Neuronal stem cell (in vitro differentiated cells): ENCODE measurements around the gene YBX2.

Experiments used
- DNase-seq: peaks from one replicate; pipeline ENCODE4 v3.0.0-alpha.2; 2013; ENCODE audit warnings: low spot score
- H2AFZ ChIP-seq: one replicate; pipeline ENCODE4 v1.6.1; 2013; ENCODE audit warnings: mild to moderate bottlenecking, low read length, inconsistent platforms
- H2AK5ac ChIP-seq: 2 replicates; pipeline ENCODE4 v1.6.1; 2013; ENCODE audit warnings: low read depth, mild to moderate bottlenecking, inconsistent platforms, low read length, moderate library complexity, mixed read lengths
- H2BK120ac ChIP-seq: 2 replicates; pipeline ENCODE4 v1.6.1; 2013; ENCODE audit warnings: low read depth, mild to moderate bottlenecking, inconsistent platforms, low read length, moderate library complexity, mixed read lengths
- H2BK12ac ChIP-seq: one replicate; pipeline ENCODE4 v1.6.1; 2013; ENCODE audit warnings: low read length, inconsistent platforms
- H2BK15ac ChIP-seq: 2 replicates; pipeline ENCODE4 v1.6.1; 2013; ENCODE audit warnings: mild to moderate bottlenecking, low read length, inconsistent platforms, mixed read lengths
- H2BK5ac ChIP-seq: one replicate; pipeline ENCODE4 v1.6.1; 2013; ENCODE audit warnings: inconsistent platforms, mild to moderate bottlenecking, low read length, moderate library complexity
- H3K14ac ChIP-seq: one replicate; pipeline ENCODE4 v1.6.1; 2013; ENCODE audit warnings: low read length, inconsistent platforms
- H3K18ac ChIP-seq: 2 replicates; pipeline ENCODE4 v1.6.1; 2013; ENCODE audit warnings: low read length, inconsistent platforms
- H3K23ac ChIP-seq: 2 replicates; pipeline ENCODE4 v1.6.1; 2013; ENCODE audit warnings: low read depth, mild to moderate bottlenecking, mixed read lengths, low read length, inconsistent platforms; ENCODE audit not compliant: poor library complexity
- H3K27ac ChIP-seq: replicated peaks from 3 replicates; pipeline ENCODE4 v1.5.1; 2013; ENCODE audit warnings: low read length, inconsistent platforms
- H3K27me3 ChIP-seq, 3 experiments: 2 replicates each; pipeline ENCODE4 v1.6.1; 2013; ENCODE audit warnings: low read length in 3 of 3, mild to moderate bottlenecking in 2 of 3, inconsistent platforms in 1 of 3, low read depth in 1 of 3, mixed read lengths in 1 of 3, moderate library complexity in 1 of 3; ENCODE audit not compliant: control insufficient read depth in 3 of 3, insufficient read depth in 3 of 3
- H3K36me3 ChIP-seq, 2 donors: replicated peaks in 1 of 2; 2 replicates each; pipeline ENCODE4 v1.6.1; 2013; ENCODE audit warnings: low read length in 2 of 2; ENCODE audit not compliant: control insufficient read depth in 2 of 2, insufficient read depth in 2 of 2
- H3K4ac ChIP-seq: 2 replicates; pipeline ENCODE4 v1.6.1; 2013; ENCODE audit warnings: inconsistent platforms, mild to moderate bottlenecking, low read length, moderate library complexity
- H3K4me1 ChIP-seq, 2 donors: 1 replicate in 1 of 2; 2 replicates in 1 of 2; pipeline ENCODE4 v1.6.1; 2013; ENCODE audit warnings: low read length in 2 of 2, low read depth in 1 of 2; ENCODE audit not compliant: control insufficient read depth in 2 of 2, insufficient read depth in 1 of 2
- H3K4me2 ChIP-seq: one replicate; pipeline ENCODE4 v1.6.1; 2013; ENCODE audit warnings: mild to moderate bottlenecking, low read length, inconsistent platforms; ENCODE audit not compliant: insufficient read depth, poor library complexity, severe bottlenecking
- H3K4me3 ChIP-seq, 2 donors: 2 replicates each; pipeline ENCODE4 v1.5.1; 2013; ENCODE audit warnings: low read length in 2 of 2, mild to moderate bottlenecking in 2 of 2, inconsistent platforms in 1 of 2, moderate library complexity in 1 of 2
- H3K79me1 ChIP-seq: one replicate; pipeline ENCODE4 v1.6.1; 2013; ENCODE audit warnings: low read depth, mild to moderate bottlenecking, inconsistent platforms, low read length, moderate library complexity
- H3K9ac ChIP-seq: one replicate; pipeline ENCODE4 v1.6.1; 2013; ENCODE audit warnings: mild to moderate bottlenecking, low read depth, low read length, inconsistent platforms; ENCODE audit not compliant: poor library complexity
- H3K9me3 ChIP-seq, 2 donors: replicated peaks in 1 of 2; 2 replicates each; pipeline versions ENCODE3 to v1.6.1; 2013; ENCODE audit warnings: low read length in 2 of 2, mild to moderate bottlenecking in 2 of 2, inconsistent platforms in 1 of 2, low read depth in 1 of 2, mixed read lengths in 1 of 2, moderate library complexity in 1 of 2; ENCODE audit not compliant: control insufficient read depth in 2 of 2, insufficient read depth in 1 of 2
- H4K8ac ChIP-seq: one replicate; pipeline ENCODE4 v1.6.1; 2013; ENCODE audit warnings: low read depth, mild to moderate bottlenecking, inconsistent platforms, low read length, moderate library complexity
- H4K91ac ChIP-seq: one replicate; pipeline ENCODE4 v1.6.1; 2013; ENCODE audit warnings: low read length, low read depth, mild to moderate bottlenecking, inconsistent platforms; ENCODE audit not compliant: poor library complexity
- WGBS, 2 donors: extraction: QIAGEN DNeasy Blood & Tissue Kit; methylation state at CpG; one replicate each; pipeline ENCODE4 v1.1.7; 2013; ENCODE audit warnings: missing lambda C conversion rate in 2 of 2, mixed read lengths in 1 of 2; ENCODE audit not compliant: insufficient read length in 2 of 2, insufficient replicate concordance in 1 of 2; ENCODE audit errors: extremely low coverage in 2 of 2; 5-methylcytosine and 5-hydroxymethylcytosine counted together

Gene YBX2

DNA sequence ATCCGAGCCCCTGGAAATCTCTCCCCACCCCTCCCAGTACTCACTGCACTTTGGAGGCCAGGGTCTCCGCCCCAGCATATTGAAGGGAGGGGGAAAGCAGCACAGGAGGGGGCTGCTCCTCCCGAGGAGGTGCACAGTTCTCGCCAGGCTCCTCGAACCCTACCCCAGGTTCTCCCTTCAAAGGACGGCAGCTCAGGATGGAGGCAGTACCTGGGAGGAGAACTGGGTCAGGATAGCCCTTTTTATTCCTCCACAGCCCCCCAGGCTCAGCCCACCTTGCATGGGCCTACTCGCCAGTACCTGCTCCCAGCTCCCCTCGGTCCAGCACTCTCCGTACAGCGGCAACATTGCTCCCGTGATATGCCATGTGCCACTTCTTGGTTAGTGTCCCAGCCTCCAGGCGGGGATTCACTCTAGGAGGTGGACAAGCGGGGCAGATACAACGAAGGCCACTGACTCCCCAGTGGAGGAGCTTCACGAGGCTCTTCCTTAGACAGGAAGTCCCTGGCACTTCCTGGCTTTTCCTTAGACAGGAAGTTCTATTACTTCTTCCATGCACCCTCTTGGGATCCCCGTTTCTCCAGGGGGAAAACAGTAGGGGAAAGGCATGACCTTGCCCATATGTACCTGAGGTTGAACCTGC lies 22.8 kb upstream of the YBX2 start:
- Histone ChIP-seq H3K23ac (no peak overlapping the region), H3K27me3 (no peaks in the 10 kb centered on the region), H3K4ac (no peak overlapping the region), H3K27ac (no peak overlapping the region), H3K4me1 (peaks cover 6 to 13% of the 10 kb centered on the region in 2 donors), H2BK12ac (no peak overlapping the region), H3K14ac (no peak overlapping the region), H3K18ac (no peak overlapping the region), H4K91ac (no peak overlapping the region), H3K4me2 (peak overlapping the region; percentile 3), H3K79me1 (peaks cover 6% of the 10 kb centered on the region), H3K36me3 (peaks cover 64 to 80% of the 10 kb centered on the region in 2 donors), H2AFZ (no peak overlapping the region), H2BK120ac (no peak overlapping the region), H3K9me3 (no peaks in the 10 kb centered on the region), H2BK5ac (no peak overlapping the region), H3K9ac (peak overlapping the region; percentile 55), H2AK5ac (no peak overlapping the region), H3K4me3 (no peak overlapping the region), H4K8ac (peak overlapping the region; percentile 27), H2BK15ac (no peak overlapping the region)
- no peak for DNase-seq
- no CpG with 5 or more reads among the region's 16 CpGs for WGBS, 2 donors

DNA sequence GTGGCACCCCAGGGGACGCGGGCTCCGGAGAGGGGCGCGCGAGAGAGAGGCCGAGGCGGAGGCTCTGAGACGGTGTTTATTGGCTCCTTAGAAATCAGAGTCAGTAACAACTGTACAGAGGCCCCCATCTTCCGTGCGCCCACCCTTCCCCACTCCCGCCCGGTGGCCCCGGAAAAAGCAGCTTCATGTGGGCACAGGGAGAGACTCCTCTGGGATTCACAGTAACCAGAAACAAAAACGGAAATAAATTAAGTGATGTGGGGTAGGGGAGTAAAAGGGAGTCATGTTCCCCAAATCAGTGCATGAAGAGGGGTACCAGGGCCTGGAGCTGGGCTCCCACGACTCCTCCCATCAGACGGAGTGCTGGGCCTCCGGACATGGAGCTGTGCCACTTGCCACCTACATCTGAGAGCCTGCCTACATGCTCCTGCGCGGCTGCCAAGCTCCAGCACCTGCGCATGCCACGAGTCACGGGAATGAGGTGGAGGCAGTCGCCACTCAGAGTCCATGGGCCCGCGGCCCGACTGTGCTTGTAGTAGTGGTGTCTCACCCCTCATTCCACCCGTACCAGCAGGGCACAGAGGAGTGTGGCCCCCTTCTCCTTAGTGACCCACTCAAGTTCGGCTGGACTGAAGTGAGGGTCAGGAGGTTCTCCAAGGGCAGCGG lies 21.3 kb upstream of the YBX2 start:
- H3K4me3 ChIP-seq, result peak overlapping the region; percentile 60 to 92
- whole genome bisulfite sequencing, 2 donors, result no CpG with 5 or more reads among the region's 30 CpGs
- H3K27ac ChIP-seq, result peak overlapping the region; percentile 68
- peak overlapping the region; percentile 87 for H3K4me2 ChIP-seq
- peak overlapping the region; percentile 95 for H4K8ac ChIP-seq
- H3K23ac ChIP-seq, result peak overlapping the region; percentile 94
- peak overlapping the region; percentile 95 for H2AFZ ChIP-seq
- no peak overlapping the region for H2BK15ac ChIP-seq
- no peaks in the 10 kb centered on the region for H3K27me3 ChIP-seq
- H3K4me1 ChIP-seq, result peaks cover 6 to 13% of the 10 kb centered on the region in 2 donors
- no peak overlapping the region for H3K4ac ChIP-seq
- peak overlapping the region; percentile 95 for H3K18ac ChIP-seq
- H3K79me1 ChIP-seq, result peaks cover 7% of the 10 kb centered on the region
- peak overlapping the region; percentile 89 for H3K9ac ChIP-seq
- H2AK5ac ChIP-seq, result peak overlapping the region; percentile 87
- no peak overlapping the region for H2BK120ac ChIP-seq
- H3K36me3 ChIP-seq, result peaks cover 59 to 78% of the 10 kb centered on the region in 2 donors
- DNase-seq, result no peak
- H4K91ac ChIP-seq, result no peak overlapping the region
- no peaks in the 10 kb centered on the region for H3K9me3 ChIP-seq
- H2BK5ac ChIP-seq, result peak overlapping the region; percentile 85
- H3K14ac ChIP-seq, result no peak overlapping the region
- H2BK12ac ChIP-seq, result peak overlapping the region; percentile 69

- H3K23ac ChIP-seq, result peak within 1 kb of the TSS; percentile 94
- peak within 1 kb of the TSS; percentile 95 for H2AFZ ChIP-seq
- H2BK5ac ChIP-seq, result peak within 1 kb of the TSS; percentile 85
- peaks cover 7% of the 10 kb centered on the region for H3K79me1 ChIP-seq
- H4K91ac ChIP-seq, result no peak within 1 kb of the TSS
- no peak within 1 kb of the TSS for H3K14ac ChIP-seq
- H3K4me3 ChIP-seq, result peak within 1 kb of the TSS; percentile 60 to 92
- H3K36me3 ChIP-seq, result peaks cover 62 to 78% of the 10 kb centered on the region in 2 donors
- H3K27ac ChIP-seq, result peak within 1 kb of the TSS; percentile 80
- H3K9me3 ChIP-seq, result no peaks in the 10 kb centered on the region
- no peaks in the 10 kb centered on the region for H3K27me3 ChIP-seq
- DNase-seq, result peak; percentile 78
- peak within 1 kb of the TSS; percentile 69 for H2BK12ac ChIP-seq
- H3K4me1 ChIP-seq, result peaks cover 6 to 13% of the 10 kb centered on the region in 2 donors
- H2BK120ac ChIP-seq, result peak within 1 kb of the TSS; percentile 78
- peak within 1 kb of the TSS; percentile 87 for H2AK5ac ChIP-seq
- WGBS, 2 donors, result no CpG with 5 or more reads among the region's 95 CpGs
- H3K4ac ChIP-seq, result peak within 1 kb of the TSS; percentile 39
- H3K18ac ChIP-seq, result peak within 1 kb of the TSS; percentile 95
- H4K8ac ChIP-seq, result peak within 1 kb of the TSS; percentile 95
- peak within 1 kb of the TSS; percentile 93 for H3K4me2 ChIP-seq
- peak within 1 kb of the TSS; percentile 91 for H3K9ac ChIP-seq
- H2BK15ac ChIP-seq, result no peak within 1 kb of the TSS
These were observed 20.5 kb upstream of the YBX2 start, which contains the start of gene GPS2 for GRCh38 chr17:7314719-7315569. GPS2 (minus strand) TSS chr17:7315360; CDS start chr17:7315052, 308 bp downstream.
